Right ventricle myocardium superior (tissue), 1 donor: ENCODE data around the gene DRC1. TPM values are rescaled to one million over a fixed set of nuclear protein-coding genes. Genes with fewer than 3 reads are reported as not detected.

Experiments
- ATAC-seq: fragments of 200-7000 bp; cut with Tn5 transposase; one replicate; pipeline ENCODE4 v1.9.1; 2020; ENCODE audit warnings: mild to moderate bottlenecking; ENCODE audit not compliant: poor library complexity
- DNase-seq: peaks from one replicate; pipeline ENCODE4 v3.0.0-alpha.2; 2020
- intact Hi-C: fragments of 100-400 bp; cut with DNase I; formaldehyde crosslinking; loops from one replicate; pipeline ENCODE4 v1.11.2; 2022
- total RNA-seq: library from RNA; stranded (reverse); fragmentation: NEBNext Ultra II Directional; extraction: Animal tissue kit (Norgen Biotek cat#: 25700); gene quantifications from one replicate; pipeline ENCODE4 v1.2.1, GENCODE V29; 2021
- donor health status: DM: no; HTN: yes; CAD: no; lungs with severe emphysema.

The DRC1 gene
- total RNA-seq, 1 donor from 2014 or later: not detected

GRCh38 chr2:26500406-26500805 lies 98.7 kb downstream of the DRC1 start:
- ATAC-seq: no peak
- intact Hi-C loops: loop anchor here (10.0 kb wide), 1 partner anchor 74 kb away; no protein-coding TSS in a partner anchor
- no peak for DNase-seq

GRCh38 chr2:26503231-26503880 lies 101.6 kb downstream of the DRC1 start:
- ATAC-seq (peak; percentile 98), DNase-seq (peak; percentile 81)
- intact Hi-C loops: loop anchor here (10.0 kb wide), 1 partner anchor 71 kb away; no protein-coding TSS in a partner anchor

GRCh38 chr2:26504002-26504401 lies 102.3 kb downstream of the DRC1 start:
- DNase-seq (no peak), ATAC-seq (no peak)
- intact Hi-C loops: loop anchor here (10.0 kb wide), 1 partner anchor 71 kb away; no protein-coding TSS in a partner anchor

GRCh38 chr2:26506279-26506678 lies 104.6 kb downstream of the DRC1 start:
- intact Hi-C loops: loop anchor here (10.0 kb wide), 1 partner anchor 69 kb away; no protein-coding TSS in a partner anchor
- no peak for ATAC-seq
- DNase-seq: no peak

Other genes with a start within 250 kb of the DRC1 start
- gene GAREM2, start 228.8 kb upstream of the DRC1 start, total RNA-seq: 1.3 TPM
- 766 TPM for gene HADHA, start 157.3 kb upstream of the DRC1 start, total RNA-seq
- gene HADHB, start 157.0 kb upstream of the DRC1 start, total RNA-seq: 1,664 TPM
- 11.4 TPM for gene SELENOI, start 55.8 kb upstream of the DRC1 start, total RNA-seq
- 0.56 TPM for gene ADGRF3, start 55.1 kb upstream of the DRC1 start, total RNA-seq
- gene OTOF, start 76.2 kb downstream of the DRC1 start, total RNA-seq: not detected
- gene CIB4, start 239.4 kb downstream of the DRC1 start, total RNA-seq: not detected